D721Med (cell line): ENCODE measurements around the gene B4GALT6.
A peak's percentile ranks its signal among the peaks of the same experiment; 100 is the strongest.

Source experiments
- DNase-seq: peaks from one replicate; pipeline ENCODE4 v3.0.0; 2011; ENCODE audit warnings: low spot score; ENCODE audit not compliant: insufficient read length
- FAIRE-seq: peaks from 2 replicates; lab custom pipeline; 2011; peaks lifted over from hg19 to GRCh38; lab: Jason Lieb, UNC
- CTCF ChIP-seq: IDR thresholded peaks from 2 replicates; pipeline ENCODE4 v1.5.1; 2012; ENCODE audit warnings: mild to moderate bottlenecking, control low read depth; ENCODE audit not compliant: insufficient read depth; ENCODE audit errors: missing control alignments

B4GALT6 gene

GRCh38 chr18:31586616-31587015 lies 97.8 kb downstream of the B4GALT6 start:
- DNase-seq (no peak), FAIRE-seq (no peak)
- no peak for TF ChIP-seq CTCF

DNA sequence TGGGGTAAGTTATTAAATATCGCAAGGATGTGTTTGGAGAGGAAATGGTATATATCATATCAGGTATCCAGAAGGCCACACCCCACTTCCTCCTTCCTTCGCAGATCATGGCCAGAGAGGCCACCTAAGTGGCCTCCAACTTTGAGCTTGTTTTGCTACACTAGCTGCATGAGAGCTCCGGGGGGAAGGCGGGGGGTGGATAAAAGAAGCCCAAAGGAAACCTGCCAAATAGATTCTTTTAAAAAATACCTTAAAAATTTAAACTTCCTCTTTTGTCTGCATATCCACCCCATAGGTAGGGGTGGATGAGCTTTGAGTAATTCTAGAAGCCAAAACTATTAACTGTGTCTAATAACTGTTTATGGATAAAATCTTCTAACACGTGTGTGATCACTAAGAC lies 98.4 kb downstream of the B4GALT6 start:
- no peak for FAIRE-seq
- no peak for DNase-seq
- no peak for TF ChIP-seq CTCF

GRCh38 chr18:31583185-31583854 lies 101.1 kb downstream of the B4GALT6 start:
- no peak for TF ChIP-seq CTCF
- FAIRE-seq = no peak

GRCh38 chr18:31581498-31582197 lies 102.7 kb downstream of the B4GALT6 start:
- FAIRE-seq (no peak), DNase-seq (no peak)
- no peak for TF ChIP-seq CTCF

More at GRCh38 chr18:31583185-31583854, 101.1 kb downstream of the B4GALT6 start:
- DNase-seq = no peak

GRCh38 chr18:31579375-31579774 lies 105.0 kb downstream of the B4GALT6 start:
- FAIRE-seq (peak; percentile 99), DNase-seq (peak; percentile 54)
- no peak for TF ChIP-seq CTCF

GRCh38 chr18:31578126-31578525 lies 106.3 kb downstream of the B4GALT6 start:
- DNase-seq (no peak), FAIRE-seq (no peak)
- TF ChIP-seq CTCF = no peak

GRCh38 chr18:31577195-31577594 lies 107.2 kb downstream of the B4GALT6 start:
- no peak for DNase-seq
- no peak for TF ChIP-seq CTCF
- FAIRE-seq = no peak
